Measurements from ENCODE around the gene PALS2.

PALS2 gene

GRCh38 chr7:24572997-24573553 is at the start of gene PALS2:
PALS2 (plus strand) TSS chr7:24573452; CDS start chr7:24623668, 50,216 bp downstream.
- DNase-seq, result peak; percentile 81

GRCh38 chr7:24531255-24531654 is 42.0 kb upstream of the PALS2 start:
- DNase-seq, result no peak

GRCh38 chr7:24536682-24537081 is 36.6 kb upstream of the PALS2 start:
- DNase-seq, result no peak

GRCh38 chr7:24540956-24541355 is 32.3 kb upstream of the PALS2 start:
- no peak for DNase-seq

GRCh38 chr7:24545215-24545614 is 28.0 kb upstream of the PALS2 start:
- DNase-seq, result no peak

- no peak for DNase-seq
These were observed 24.9 kb upstream of the PALS2 start for GRCh38 chr7:24548390-24548789.

GRCh38 chr7:24549991-24550390 is 23.3 kb upstream of the PALS2 start:
- DNase-seq, result no peak

GRCh38 chr7:24555184-24555583 is 18.1 kb upstream of the PALS2 start:
- DNase-seq, result no peak

- no peak for DNase-seq
These were observed 17.5 kb upstream of the PALS2 start for GRCh38 chr7:24555719-24556118.

GRCh38 chr7:24560772-24561171 is 12.5 kb upstream of the PALS2 start:
- no peak for DNase-seq

- DNase-seq, result no peak
These were observed 7.0 kb upstream of the PALS2 start for GRCh38 chr7:24566274-24566673.

- DNase-seq, result no peak
These were observed 2.3 kb upstream of the PALS2 start for GRCh38 chr7:24570983-24571382.

- no peak for DNase-seq
These were observed 1.2 kb upstream of the PALS2 start for GRCh38 chr7:24572016-24572392.

GRCh38 chr7:24572393-24572996 is 757 bp upstream of the PALS2 start:
- DNase-seq, result peak; percentile 11

- DNase-seq, result peak; percentile 32
These were observed 494 bp downstream of the PALS2 start for GRCh38 chr7:24573554-24574338.

- no peak for DNase-seq
These were observed 1.1 kb downstream of the PALS2 start for GRCh38 chr7:24574386-24574785.

GRCh38 chr7:24574950-24575349 is 1.7 kb downstream of the PALS2 start:
- no peak for DNase-seq

- DNase-seq, result peak; percentile 68
These were observed 3.1 kb downstream of the PALS2 start for GRCh38 chr7:24576171-24577025.

- DNase-seq, result no peak
These were observed 4.8 kb downstream of the PALS2 start for GRCh38 chr7:24578052-24578451.

- no peak for DNase-seq
These were observed 7.2 kb downstream of the PALS2 start for GRCh38 chr7:24580283-24580946.

- no peak for DNase-seq
These were observed 8.9 kb downstream of the PALS2 start for GRCh38 chr7:24582166-24582565.

- DNase-seq, result peak; percentile 23
These were observed 14.6 kb downstream of the PALS2 start for GRCh38 chr7:24587853-24588252.

- no peak for DNase-seq
These were observed 17.9 kb downstream of the PALS2 start for GRCh38 chr7:24591152-24591551.
